Muscle layer of duodenum (tissue), 2 donors: ENCODE results near the gene SELENOH.
"Not testable (repeated sequence)": the region's sequence is repeated elsewhere in the genome, so short reads cannot be mapped to it uniquely, and the experiment has no call there.

Experiments
- H3K27ac ChIP-seq: one replicate; pipeline ENCODE4 v1.7.0; 2013; ENCODE audit warnings: mild to moderate bottlenecking, low read length
- H3K27me3 ChIP-seq: one replicate; pipeline ENCODE4 v1.7.0; 2013; ENCODE audit warnings: low read depth, mild to moderate bottlenecking, control low read depth, low read length
- H3K36me3 ChIP-seq, 2 donors: one replicate each; pipeline ENCODE4 v1.7.0; 2013; ENCODE audit warnings: low read length in 2 of 2, control low read depth in 1 of 2, mild to moderate bottlenecking in 1 of 2; ENCODE audit not compliant: insufficient read depth in 2 of 2, control insufficient read depth in 1 of 2
- H3K4me1 ChIP-seq, 2 donors: one replicate each; pipeline ENCODE4 v1.7.0; 2013; ENCODE audit warnings: low read length in 2 of 2, mild to moderate bottlenecking in 2 of 2, control low read depth in 1 of 2, moderate library complexity in 1 of 2; ENCODE audit not compliant: insufficient read depth in 2 of 2, control insufficient read depth in 1 of 2
- H3K4me3 ChIP-seq, 2 donors: one replicate each; pipeline ENCODE4 v1.7.0; 2013; ENCODE audit warnings: low read length in 2 of 2, low read depth in 1 of 2, mild to moderate bottlenecking in 1 of 2
- H3K9me3 ChIP-seq, 2 donors: one replicate each; pipeline ENCODE4 v1.7.0; 2013; ENCODE audit warnings: low read length in 2 of 2, control low read depth in 1 of 2, mild to moderate bottlenecking in 1 of 2; ENCODE audit not compliant: control insufficient read depth in 1 of 2
- donor health status: healthy.

SELENOH gene

GRCh38 chr11:57713835-57714234, 27.5 kb upstream of the SELENOH start:
- Histone ChIP-seq H3K27ac (no peak overlapping the region), H3K27me3 (no peaks in the 10 kb centered on the region), H3K4me1 (peaks cover 19 to 35% of the 10 kb centered on the region in 2 donors), H3K4me3 (peak overlapping the region; percentile 97 to 99), H3K36me3 (no peaks in the 10 kb centered on the region), H3K9me3 (no peaks in the 10 kb centered on the region)

GRCh38 chr11:57716726-57717125, 24.6 kb upstream of the SELENOH start:
- not testable (repeated sequence) for H3K27me3 ChIP-seq, H3K36me3 ChIP-seq, H3K9me3 ChIP-seq, H3K27ac ChIP-seq, H3K4me3 ChIP-seq
- H3K4me1 ChIP-seq, result peaks cover 13 to 20% of the 10 kb centered on the region in 2 donors

- no peaks in the 10 kb centered on the region for H3K36me3 ChIP-seq
- no peak overlapping the region for H3K4me3 ChIP-seq
- peaks cover 0 to 2% of the 10 kb centered on the region in 2 donors for H3K4me1 ChIP-seq
- H3K27me3 ChIP-seq, result no peaks in the 10 kb centered on the region
- no peaks in the 10 kb centered on the region for H3K9me3 ChIP-seq
- no peak overlapping the region for H3K27ac ChIP-seq
Measured at GRCh38 chr11:57727185-57727584, 14.1 kb upstream of the SELENOH start.

- no peaks in the 10 kb centered on the region for H3K27me3 ChIP-seq
- H3K4me3 ChIP-seq, result no peak overlapping the region
- no peaks in the 10 kb centered on the region for H3K9me3 ChIP-seq
- H3K27ac ChIP-seq, result no peak overlapping the region
- H3K4me1 ChIP-seq, result peaks cover 0 to 2% of the 10 kb centered on the region in 2 donors
- no peaks in the 10 kb centered on the region for H3K36me3 ChIP-seq
Measured at GRCh38 chr11:57728829-57729228, 12.5 kb upstream of the SELENOH start.

GRCh38 chr11:57729479-57729878, 11.8 kb upstream of the SELENOH start:
- Histone ChIP-seq H3K9me3 (no peaks in the 10 kb centered on the region), H3K36me3 (no peaks in the 10 kb centered on the region), H3K27ac (no peak overlapping the region), H3K27me3 (no peaks in the 10 kb centered on the region), H3K4me3 (no peak overlapping the region), H3K4me1 (peaks cover 0 to 2% of the 10 kb centered on the region in 2 donors)

GRCh38 chr11:57732661-57733060, 8.6 kb upstream of the SELENOH start:
- H3K27me3 ChIP-seq, result no peaks in the 10 kb centered on the region
- no peak overlapping the region for H3K27ac ChIP-seq

GRCh38 chr11:57735619-57736298, 5.5 kb upstream of the SELENOH start:
- H3K27me3 ChIP-seq, result no peaks in the 10 kb centered on the region
- H3K9me3 ChIP-seq, result no peaks in the 10 kb centered on the region
- H3K4me1 ChIP-seq, result peaks cover 0 to 2% of the 10 kb centered on the region in 2 donors
- H3K36me3 ChIP-seq, result peaks cover 11 to 26% of the 10 kb centered on the region in 2 donors
- H3K27ac ChIP-seq, result no peak overlapping the region
- H3K4me3 ChIP-seq, result no peak overlapping the region

More at GRCh38 chr11:57732661-57733060, 8.6 kb upstream of the SELENOH start:
- H3K36me3 ChIP-seq, result peaks cover 4 to 7% of the 10 kb centered on the region in 2 donors
- H3K4me1 ChIP-seq, result peaks cover 0 to 2% of the 10 kb centered on the region in 2 donors
- H3K9me3 ChIP-seq, result no peaks in the 10 kb centered on the region
- no peak overlapping the region for H3K4me3 ChIP-seq

GRCh38 chr11:57742087-57742452, 779 bp downstream of the SELENOH start:
- Histone ChIP-seq H3K4me1 (peaks cover 10 to 17% of the 10 kb centered on the region in 2 donors), H3K9me3 (no peaks in the 10 kb centered on the region), H3K36me3 (peaks cover 29 to 45% of the 10 kb centered on the region in 2 donors), H3K27me3 (no peaks in the 10 kb centered on the region), H3K27ac (peak overlapping the region; percentile 94), H3K4me3 (peak overlapping the region; percentile 82 to 97)

GRCh38 chr11:57744357-57744756, 3.1 kb downstream of the SELENOH start:
- no peak overlapping the region for H3K27ac ChIP-seq
- no peaks in the 10 kb centered on the region for H3K9me3 ChIP-seq
- H3K27me3 ChIP-seq, result no peaks in the 10 kb centered on the region
- peaks cover 10 to 17% of the 10 kb centered on the region in 2 donors for H3K4me1 ChIP-seq
- peaks cover 20 to 23% of the 10 kb centered on the region in 2 donors for H3K36me3 ChIP-seq
- no peak overlapping the region for H3K4me3 ChIP-seq

GRCh38 chr11:57745206-57745605, 3.9 kb downstream of the SELENOH start:
- H3K9me3 ChIP-seq, result no peaks in the 10 kb centered on the region
- peaks cover 19 to 20% of the 10 kb centered on the region in 2 donors for H3K36me3 ChIP-seq
- peaks cover 10 to 17% of the 10 kb centered on the region in 2 donors for H3K4me1 ChIP-seq
- H3K4me3 ChIP-seq, result no peak overlapping the region
- H3K27ac ChIP-seq, result no peak overlapping the region
- no peaks in the 10 kb centered on the region for H3K27me3 ChIP-seq

- peaks cover 10 to 17% of the 10 kb centered on the region in 2 donors for H3K4me1 ChIP-seq
- H3K27ac ChIP-seq, result no peak overlapping the region
- no peak overlapping the region for H3K4me3 ChIP-seq
- H3K27me3 ChIP-seq, result no peaks in the 10 kb centered on the region
- H3K9me3 ChIP-seq, result no peaks in the 10 kb centered on the region
- peaks cover 19 to 20% of the 10 kb centered on the region in 2 donors for H3K36me3 ChIP-seq
Measured at GRCh38 chr11:57746920-57747319, 5.6 kb downstream of the SELENOH start.

- H3K27ac ChIP-seq, result no peak overlapping the region
- no peak overlapping the region for H3K4me3 ChIP-seq
- no peaks in the 10 kb centered on the region for H3K27me3 ChIP-seq
- no peaks in the 10 kb centered on the region for H3K4me1 ChIP-seq
- no peaks in the 10 kb centered on the region for H3K9me3 ChIP-seq
- peaks cover 0 to 5% of the 10 kb centered on the region in 2 donors for H3K36me3 ChIP-seq
Measured at GRCh38 chr11:57751176-57751575, 9.9 kb downstream of the SELENOH start.
